Measurements from ENCODE around the gene LPCAT3.

The LPCAT3 gene

DNA sequence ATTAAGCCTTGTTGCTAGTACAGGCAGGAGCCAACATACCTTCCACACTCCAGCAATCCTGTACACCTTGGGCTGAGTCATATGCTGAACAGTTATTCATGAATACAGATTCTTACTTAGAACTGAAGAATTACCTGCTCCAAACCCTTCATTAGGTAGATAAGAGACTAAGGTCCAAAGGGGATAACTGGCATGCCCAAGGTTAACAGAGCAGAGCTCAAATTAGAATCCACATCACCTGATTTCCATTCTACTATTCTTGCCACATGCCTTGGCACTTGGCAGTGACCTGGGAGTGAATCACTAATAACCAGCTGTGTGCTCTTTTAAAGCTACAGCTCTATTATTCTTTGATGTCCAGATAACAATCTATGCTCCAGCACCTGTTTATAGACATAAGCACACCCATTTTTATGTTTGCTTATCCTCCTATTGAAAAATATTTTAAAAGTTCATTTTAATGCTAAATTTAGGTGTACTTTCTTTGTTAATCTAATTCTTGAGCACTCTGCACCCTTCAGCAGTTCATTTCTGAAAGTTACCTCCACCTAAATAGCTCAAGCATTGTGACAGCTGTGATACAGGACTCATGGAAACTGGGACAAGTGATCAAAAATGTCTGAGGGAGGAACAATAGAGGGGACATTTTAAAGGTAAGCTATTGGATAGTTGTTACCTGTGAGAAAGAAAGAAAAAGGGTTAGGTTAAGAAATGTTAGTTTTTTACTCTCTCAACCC is 19.4 kb downstream of the LPCAT3 start:
- DNase-seq = no peak

DNA sequence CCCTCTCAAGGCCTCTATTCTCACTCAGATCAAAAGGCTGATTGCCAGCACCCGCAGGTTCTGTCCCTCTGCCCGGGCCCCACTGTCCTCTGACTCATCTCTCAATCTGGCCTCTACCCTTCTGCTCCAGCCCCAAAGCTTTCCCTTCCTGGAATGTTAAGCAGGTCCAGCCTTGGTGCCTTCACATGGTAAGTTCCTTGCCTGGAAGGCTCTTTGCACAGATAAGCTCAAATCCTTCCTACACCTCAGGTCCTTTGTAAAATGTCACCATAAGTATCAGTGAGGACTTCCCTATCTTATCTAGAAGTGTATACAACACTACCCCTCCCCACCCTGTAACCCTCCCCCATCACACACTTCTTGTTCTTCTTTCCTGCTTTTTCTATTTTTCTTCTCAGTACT is 22.2 kb downstream of the LPCAT3 start:
- no peak for DNase-seq

DNA sequence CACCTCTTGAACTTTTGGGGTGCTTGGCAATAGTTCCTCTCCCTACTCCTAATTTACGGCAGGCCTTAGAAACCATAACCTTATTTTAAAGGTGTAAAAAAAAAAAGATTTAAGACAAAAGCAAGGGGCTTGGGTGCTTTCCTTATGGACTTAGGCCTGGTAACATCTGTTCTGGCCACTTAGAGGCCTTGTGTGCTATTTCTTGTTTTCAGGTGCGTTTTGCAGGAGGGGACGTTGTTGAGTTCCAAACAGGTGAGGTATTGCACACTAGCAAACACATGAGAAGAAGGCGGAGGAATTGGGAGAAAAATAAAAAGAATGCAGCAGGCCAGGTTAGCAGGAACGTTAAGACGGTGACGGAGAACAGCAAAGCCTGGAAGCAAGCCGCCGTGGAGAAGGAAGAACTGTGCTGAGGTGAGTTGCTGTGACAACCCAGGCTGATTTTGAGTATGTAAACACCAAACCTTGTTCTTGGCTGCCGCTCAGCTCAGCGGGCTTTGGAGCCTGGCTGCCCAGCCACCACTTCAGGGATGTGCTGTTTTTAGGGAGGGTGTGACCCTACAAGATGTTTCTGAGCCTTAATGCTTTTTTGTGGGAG is 30.2 kb downstream of the LPCAT3 start:
- no peak for DNase-seq

DNA sequence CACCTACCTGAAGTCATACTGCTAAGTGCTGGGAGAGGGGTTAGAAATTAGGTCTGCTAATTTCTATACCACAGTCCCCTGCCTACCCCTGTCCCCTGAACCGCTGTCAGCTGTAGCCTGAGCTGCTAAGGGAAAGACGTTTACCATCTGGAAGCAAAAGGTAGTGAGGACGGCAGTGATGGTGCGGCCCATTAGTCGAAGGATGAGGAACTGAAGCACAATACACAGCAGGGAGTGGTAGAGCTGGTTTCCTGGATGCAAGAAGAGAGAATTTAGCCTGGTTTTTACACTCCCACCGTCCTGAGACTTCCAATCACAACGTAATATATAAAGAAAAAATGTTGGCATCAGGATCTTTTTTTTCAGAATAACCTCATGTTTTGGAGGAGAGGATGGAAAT is 35.7 kb downstream of the LPCAT3 start:
- DNase-seq = no peak

DNA sequence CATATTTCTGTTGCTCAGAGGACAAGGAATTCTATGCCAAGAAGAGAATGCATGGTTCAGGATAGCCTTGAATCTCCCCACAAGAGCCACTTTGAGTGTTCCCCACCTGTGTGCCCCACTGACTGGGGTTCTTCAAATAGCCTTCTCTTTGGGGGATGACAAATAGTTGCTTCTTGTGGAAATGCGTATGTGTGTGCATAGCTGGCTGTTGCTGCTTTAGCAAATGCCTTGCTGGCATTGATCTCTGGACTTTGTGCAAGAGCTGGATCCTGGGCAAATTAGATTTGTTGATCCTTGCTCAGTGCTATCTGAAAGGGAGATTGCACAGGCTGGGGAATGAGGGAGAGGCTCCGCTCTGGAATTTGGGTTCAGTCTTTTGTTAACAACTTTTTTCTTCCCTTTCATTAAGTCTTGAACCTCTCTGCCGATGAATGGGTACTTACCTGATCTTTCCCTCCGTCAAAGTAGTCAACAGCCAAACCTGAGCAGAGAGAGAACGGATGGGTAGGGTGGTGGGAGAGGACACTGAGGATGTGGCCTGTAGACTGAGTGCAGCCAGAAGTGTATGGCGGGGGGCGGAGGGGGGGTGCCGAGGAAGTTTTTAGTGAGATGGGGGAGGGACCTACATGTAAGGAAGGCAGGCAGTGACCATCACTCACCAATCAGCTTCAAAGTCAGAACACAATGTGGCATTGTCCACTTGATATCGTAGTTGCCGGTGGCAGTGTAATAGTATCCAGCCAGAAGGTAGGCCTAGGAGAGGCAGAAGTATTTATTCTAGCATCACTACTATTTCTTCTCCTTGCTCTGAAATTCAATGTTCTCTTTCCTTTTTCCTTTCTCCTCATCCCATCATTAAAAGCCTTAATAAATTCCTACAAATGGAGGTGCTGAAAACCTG is 36.9 kb downstream of the LPCAT3 start:
- no peak for DNase-seq

DNA sequence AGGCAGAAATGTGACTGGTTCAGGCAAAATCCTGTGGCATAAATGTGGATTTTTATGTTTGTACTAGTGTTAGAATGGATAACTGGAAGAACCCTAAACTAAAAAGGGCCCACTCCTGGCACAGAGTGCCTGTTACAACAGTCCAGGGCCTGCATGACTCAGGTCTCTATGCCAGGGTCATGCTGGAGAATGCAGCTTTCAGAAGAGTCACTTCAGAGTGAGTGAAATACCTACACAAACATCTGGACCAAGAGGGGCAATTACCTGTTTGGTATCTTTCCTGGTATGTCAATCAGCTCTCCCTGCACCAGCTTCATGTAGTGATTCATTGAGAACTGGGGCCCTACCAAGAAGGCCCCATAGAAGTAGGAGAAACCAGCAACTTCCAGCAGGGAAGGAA is 37.5 kb downstream of the LPCAT3 start:
- no peak for DNase-seq

DNA sequence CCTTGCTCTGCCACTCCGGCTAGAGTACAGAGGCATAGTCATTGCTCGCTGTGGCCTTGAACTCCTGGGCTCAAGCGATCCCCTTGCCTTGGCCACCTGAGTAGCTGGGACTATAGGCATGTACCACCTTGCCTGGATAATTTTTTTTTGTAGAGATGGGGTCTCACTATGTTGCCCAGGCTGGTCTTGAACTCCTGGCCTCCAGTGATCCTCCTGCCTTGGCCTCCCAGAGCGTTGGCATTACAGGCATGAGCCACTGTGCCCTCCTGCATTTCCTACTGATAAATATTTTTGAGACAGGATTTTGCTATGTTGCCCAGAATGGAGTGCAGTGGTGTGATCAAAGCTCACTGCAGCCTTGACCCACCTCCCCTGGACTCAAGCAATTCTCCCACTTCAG is 38.2 kb downstream of the LPCAT3 start:
- DNase-seq = no peak

DNA sequence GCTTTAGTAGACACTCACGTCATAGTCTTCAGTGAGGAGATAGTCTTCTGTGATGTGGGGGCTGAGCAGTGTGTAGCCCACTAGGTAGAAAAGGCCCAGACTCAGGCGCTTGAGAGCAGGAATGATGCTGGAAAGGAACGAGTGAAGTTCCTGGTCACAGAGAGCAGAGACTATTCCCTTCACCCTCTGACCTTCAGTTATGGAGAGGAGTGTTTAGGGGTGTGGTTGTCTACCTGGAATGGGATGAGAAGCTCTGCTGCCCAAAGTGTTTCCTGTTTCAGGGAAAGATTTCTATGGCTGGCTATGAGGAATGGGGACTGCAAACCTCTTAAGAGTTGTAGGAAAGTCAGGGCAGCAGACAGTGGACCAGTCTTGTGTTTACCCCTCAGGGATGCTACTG is 38.8 kb downstream of the LPCAT3 start:
- no peak for DNase-seq

DNA sequence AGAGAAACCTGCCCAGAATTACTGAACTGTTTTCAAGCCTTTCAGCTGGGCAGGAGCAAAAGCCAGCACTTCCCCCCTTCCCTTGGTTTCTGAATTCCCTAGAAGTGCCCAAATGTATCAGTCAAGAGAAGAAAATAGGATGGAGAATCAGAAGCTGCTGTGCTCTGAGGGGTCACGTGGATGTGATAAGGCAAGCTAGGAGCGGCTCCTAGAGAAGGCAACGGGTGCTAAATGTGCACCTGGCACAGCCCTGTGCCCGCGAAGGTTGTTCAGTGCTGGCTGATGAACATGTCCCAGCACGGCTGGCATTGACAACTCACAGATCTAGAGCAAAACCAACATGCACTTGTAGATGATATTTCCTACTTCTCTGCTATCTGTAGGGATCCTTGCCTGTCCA is 39.3 kb downstream of the LPCAT3 start:
- DNase-seq = no peak

DNA sequence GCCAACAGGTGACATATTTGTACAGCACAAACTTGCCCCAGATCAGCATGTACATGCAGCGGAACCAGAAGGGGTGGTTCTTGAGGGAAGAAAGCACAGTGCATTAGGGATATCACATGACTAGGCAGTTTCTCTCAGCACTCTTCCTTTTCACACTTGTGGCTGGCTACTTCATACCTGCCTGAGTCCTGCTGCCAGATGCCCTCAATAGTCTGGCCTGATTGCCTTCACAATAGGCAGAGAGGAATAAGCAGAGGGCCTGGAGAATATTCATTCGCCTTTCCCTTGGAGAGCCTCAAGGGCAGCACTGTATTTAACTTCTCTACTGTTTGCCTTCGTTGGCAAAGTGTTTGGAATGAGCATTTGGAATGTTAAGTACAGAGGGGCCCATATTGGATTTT is 39.7 kb downstream of the LPCAT3 start:
- DNase-seq = no peak

DNA sequence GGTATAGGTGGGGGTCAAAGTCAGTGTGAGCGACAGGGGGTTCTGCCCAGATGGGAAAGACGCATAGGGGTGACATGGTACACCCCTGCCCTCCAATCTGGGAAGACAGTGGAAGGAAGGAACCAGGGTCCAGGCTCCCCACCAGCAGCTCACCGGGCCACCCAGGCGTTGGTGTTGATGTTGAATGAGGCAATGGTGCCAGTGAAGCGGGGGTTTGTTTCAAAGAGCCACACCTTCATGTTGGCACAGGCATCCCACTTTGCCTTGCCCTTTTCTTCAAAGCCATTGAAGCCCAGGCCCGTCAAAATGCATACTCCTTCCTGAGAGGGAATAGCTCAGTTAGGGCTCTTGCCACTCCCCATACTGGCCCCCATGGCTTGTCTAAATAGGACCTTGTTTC is 40.1 kb downstream of the LPCAT3 start:
- no peak for DNase-seq

DNA sequence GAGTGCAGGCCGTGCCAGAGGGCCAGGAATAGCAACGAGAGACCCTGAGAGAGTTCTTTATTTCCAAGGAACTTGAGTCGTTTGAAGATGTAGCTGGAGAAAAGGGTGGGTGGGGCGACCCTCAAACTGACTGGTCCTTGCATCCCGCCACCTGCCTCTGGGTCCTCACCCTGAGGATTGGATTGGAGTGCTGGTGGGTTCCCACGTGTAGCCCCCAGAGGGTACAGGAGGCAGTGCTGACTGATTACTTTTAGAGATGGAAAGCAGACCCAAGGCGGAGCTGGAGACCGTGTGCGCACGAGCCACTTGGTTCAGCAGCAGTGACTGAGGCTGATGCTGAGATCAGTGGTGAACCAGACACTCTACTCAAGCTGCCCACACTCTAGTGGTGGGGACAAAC is 40.6 kb downstream of the LPCAT3 start:
- DNase-seq = no peak

DNA sequence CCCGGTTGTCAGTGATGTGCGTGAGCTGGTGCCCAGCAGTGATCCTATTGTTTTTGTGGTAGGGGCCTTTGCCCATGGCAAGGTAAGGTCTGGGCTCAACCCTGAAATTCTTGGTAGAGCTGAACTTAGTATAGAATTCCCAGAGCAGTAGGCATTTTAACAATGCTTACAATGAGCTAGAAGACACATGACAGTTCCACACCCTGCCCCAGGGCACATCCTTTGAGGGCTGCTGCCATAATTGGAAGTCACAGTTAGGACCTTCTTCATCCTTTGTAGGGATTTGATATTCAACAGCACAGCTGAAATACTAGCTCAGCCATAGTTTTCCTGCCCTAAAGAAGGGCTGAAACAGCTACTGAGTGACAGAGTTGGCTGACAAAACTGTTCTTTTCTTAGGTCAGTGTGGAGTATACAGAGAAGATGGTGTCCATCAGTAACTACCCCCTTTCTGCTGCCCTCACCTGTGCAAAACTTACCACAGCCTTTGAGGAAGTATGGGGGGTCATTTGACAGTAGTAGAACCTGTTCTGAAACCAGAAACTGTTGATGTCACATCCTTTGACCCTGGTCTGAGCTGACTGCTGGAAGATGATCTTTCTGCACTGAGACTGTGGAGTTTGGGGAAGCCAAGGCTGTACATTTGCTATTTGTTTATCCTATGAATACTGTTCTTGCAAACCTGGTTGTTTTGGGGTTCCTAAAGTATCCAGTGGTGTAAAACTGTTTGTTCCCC is 42.8 kb downstream of the LPCAT3 start:
- no peak for DNase-seq

DNA sequence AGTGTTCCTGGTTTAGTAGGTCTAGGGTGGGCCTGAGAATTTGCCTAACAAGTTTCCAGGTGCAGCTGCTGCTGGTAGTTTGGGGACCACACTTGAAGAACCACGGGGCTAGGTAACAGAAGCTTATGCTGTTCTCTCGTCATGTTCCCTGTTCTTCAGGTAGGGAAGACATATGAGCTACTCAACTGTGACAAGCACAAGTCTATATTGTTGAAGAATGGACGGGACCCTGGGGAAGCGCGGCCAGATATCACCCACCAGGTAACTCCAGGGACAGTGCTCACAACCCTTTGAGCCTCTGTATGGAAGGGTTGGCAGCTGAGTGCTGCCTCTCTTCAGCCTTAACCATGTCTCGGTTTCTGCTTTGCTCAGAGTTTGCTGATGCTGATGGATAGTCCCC is 44.1 kb downstream of the LPCAT3 start:
- no peak for DNase-seq

DNA sequence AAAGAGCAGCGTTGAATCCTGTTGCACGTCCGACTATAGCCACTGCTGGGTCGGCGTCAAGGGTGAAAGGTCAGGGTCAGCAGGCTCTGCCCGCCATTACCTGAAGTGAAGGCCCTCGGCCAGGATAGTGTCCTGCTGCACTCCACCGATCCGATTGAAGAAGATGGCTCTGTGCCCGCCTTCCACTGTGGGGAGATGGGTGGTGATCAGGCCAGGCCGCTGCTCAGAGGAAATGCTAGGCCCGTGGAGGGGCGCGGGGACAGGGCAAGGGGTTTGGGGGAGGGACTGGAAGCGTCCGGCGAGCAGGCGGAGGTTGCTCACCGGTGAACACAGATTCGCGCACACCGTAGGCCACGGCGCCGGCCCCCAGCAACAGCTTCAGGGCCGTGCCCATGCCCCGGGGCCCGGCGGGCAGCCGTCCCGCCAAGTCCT is 48.2 kb downstream of the LPCAT3 start:
- no peak for DNase-seq

DNA sequence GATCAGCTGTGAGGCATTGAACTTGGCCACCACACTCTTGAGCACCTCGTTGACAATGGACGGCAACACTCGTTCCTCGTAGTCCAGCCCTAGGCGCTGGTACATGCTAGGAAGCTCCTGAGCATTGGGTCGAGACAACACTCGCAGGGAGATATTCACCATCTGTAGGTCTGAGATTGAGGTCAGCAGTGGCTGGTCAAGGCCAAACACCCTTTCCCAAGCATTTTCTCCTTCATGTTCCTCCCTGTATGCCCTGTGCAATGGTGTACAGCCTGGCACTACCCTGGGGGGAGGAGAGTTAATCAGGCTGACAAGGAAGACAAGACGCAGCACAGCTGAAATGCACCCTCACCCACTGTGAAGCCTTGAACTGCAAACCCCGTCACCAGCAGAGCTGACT is 49.9 kb downstream of the LPCAT3 start:
- no peak for DNase-seq

DNA sequence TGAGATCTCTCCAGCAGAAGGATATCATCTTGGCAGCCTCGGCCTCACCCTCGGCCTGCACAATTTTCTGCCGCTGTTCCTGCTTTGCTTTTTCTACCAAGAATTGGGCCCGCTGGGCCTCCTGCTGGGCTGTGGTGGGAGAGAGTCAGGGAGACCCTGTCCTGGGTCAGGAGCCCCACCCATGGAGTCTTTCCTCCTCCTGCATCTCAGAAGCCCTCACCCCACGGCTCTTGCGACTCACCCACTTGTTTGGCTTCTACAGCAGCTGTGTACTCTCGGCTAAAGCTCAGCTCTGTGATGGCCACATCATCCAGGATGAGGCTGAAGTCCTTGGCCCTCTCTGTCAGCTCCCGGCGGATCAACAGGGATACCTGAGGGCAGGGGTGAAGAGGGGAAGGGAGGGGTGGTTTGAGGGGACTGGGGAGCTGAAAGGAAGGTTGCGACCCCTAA is 50.6 kb downstream of the LPCAT3 start:
- DNase-seq = no peak

DNA sequence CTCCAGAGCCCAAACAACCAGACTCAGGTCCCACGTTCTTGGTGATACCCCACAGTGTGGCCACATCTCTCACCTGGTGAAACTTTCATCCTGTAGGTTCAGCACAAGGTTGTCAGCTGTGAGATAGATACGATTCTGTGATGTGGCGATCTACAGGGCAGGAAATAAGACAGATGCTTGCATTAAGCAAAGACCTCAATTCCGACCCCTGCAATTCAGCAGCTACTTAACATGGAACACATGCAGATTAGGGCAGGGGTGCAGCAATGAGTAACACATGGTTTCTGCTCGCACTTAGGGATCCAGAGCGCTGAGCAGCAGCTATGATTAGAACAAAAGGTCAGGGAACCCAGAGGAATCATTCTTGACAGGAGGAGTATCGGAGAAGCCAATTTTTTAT is 51.9 kb downstream of the LPCAT3 start:
- no peak for DNase-seq

DNA sequence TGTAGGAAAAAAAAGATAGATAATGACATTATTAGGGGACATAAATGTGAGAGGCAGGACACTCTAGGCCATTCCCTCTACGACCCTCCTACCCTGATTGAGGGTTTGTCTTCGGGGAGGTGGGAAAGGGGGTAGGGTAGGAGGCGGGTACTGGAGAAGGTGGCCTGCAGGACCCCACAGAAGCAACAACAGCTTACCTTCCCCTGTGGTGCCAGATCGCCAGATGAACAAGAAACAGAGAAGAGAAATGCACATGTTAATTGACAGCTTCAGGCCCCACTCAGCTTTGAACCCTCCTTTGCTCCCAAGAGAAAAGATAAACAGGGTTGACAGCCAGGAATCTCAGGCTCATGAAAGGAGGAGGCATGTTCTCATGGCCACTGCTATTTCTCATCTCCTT is 52.6 kb downstream of the LPCAT3 start:
- DNase-seq = no peak

DNA sequence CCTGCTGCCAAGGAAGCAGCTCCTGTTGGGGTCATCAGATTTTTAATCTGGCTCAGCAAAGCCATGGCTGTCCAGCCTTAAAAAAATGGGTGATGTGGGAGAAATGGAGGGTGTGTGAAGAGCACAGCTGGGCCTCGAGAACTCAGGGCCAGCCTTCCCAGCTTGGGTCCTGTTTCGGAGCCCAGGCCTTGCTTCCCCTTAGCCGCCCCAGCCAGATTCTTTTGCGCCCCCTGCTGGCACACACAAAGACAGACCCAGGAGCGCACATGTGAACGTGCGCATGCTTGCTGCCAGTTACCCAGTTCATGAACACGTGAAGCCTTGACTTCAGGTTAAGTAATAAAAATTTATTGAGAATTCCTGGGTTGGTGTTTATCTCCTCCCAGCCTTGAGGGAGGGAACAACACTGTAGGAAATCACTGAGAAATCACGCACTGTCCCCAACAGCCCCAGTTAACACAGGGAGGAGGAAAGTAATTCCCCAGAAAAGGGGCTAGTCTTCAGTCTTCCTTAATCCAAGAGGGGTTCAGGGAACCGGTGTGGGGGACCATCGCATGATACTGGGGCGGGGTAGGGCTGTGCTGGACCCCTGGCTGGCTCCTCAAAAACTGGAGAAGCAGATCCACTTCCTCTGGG is 53.1 kb downstream of the LPCAT3 start:
- peak; percentile 20 to 66 for DNase-seq

DNA sequence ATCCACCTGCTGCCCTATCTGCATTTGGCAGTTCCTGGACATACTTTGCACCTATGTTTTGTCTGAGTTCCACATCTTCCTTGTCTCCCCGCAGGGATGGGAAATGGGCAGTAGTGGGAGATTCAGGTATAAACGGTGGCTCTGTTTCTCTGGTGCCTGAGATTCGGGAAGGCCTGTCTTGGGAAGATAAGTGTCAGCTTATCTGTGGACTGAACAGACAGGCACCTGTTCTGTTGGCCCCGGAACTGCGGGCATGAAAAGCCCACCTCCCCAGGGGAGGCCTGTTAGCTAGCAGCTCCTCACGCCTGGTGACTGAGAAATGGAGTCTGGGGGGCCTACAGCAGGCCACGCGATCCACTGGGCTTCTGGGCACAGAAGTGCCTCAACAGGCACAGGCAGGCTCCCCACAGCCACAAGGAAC is 53.7 kb downstream of the LPCAT3 start:
- DNase-seq = no peak

DNA sequence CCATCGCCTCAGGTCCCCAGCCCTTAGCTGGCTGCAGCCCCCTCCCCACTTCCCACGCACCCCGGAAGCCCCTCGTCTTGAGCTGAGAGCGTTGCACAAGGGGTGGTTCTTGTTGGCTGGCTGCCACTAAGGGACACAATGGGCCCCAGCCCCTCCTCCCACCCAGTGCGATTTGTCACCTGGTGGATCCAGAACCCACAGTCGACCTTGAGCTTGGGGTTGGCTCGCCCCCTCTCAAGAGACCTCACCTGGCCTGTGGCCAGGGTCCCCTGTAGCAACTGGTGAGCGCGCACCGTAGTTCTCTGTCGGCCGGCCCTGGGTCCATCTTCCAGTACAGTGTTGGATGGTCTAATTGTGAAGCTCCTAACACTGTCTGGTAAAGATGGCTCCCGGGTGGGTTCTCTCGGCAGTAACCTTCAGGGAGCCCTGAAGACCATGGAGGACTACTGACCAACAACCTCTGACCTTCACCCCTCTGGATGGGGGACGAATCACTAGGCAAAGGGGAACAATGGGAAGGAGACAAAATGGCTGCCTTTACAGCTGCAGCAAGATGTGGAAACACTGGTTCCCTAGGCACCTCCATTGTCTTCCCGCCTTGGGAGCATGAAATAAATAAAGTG is 54.4 kb downstream of the LPCAT3 start:
- no peak for DNase-seq

All from SHP77 (cell line).